Activated effector memory CD4-positive, alpha-beta T cell treated with anti-CD3 and anti-CD28 coated beads, Interleukin-2, amount 50 U/mL, for 16 hours (primary cell): ENCODE results near the gene RIPOR3.
"Not testable (repeated sequence)": the region's sequence is repeated elsewhere in the genome, so short reads cannot be mapped to it uniquely, and the experiment has no call there.

Experiments used
- DNase-seq: peaks from one replicate; pipeline ENCODE4 v3.0.0-alpha.2; 2020

The RIPOR3 gene

GRCh38 chr20:50628853-50629669, 62.3 kb downstream of the RIPOR3 start:
- no peak for DNase-seq

DNA sequence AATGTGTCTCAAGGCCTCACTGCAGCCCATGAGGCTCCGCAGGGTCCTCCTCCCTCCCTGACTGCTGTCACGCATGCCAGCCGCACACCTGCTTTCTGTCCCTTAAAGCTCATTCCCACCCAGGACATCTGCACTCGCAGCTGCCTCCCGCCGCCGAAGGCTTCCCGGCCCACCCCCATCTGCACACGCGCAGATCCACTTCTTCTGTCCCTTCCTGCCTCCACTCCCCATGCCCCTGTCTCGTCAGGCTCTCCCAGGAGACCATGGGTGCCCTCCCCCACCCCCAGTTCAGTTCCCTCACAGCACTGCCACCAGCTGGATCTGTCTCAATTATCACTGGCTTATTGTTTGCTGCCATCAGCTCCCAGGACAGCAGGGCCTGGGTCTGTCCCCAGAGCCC, 63.0 kb downstream of the RIPOR3 start:
- DNase-seq, result no peak

DNA sequence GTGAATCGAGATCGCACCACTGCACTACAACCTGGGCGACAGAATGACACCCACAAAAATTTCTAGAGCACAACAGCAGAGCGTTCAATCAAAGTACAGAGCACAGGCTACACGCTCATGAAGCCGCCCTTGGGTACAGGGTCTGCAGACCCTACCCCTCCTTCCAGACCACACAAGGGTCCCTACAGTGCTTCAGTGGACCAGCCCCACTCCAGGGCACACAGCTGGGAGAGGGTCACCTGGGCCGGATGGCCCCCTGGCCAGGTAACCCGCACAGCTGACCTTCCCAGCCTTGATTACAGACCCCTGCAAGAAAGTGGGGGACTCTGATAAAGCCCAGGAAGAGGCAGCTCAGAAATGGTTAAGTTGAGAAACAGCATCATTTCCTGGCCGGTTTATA, 63.6 kb downstream of the RIPOR3 start:
- DNase-seq, result no peak

DNA sequence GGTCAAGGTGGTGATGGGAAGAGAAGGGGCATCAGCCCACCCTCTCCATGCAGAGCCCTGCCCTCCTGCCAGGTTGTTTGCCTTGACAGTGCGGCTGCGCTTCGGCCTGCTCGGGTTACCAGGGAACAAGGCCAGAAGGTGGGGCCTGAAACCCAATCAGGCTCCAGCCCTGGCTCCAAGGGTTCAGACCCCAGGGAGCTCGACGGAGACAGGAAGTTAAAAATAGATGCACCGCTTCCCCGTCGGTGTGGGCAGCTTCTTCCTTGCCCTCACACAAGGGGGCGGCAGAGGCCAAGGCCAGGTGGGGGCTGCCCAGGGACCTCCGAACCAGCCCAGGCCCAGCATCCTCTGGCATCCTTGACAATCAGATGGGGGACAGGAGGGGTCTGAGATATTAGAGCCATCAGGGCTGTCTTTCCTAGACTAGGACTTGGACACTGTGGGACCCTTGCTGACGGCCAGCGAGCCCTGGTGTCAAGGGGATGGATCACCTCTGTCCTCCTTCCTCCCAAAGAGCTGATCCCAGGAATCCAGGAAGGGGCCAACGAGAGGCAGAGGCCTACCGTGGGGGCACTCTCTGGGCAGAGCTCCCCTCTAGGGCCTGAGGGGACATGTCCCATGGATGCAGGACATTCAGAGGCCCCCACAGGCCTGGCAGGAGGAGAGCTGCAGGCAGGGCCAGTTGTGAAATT, 65.2 kb downstream of the RIPOR3 start:
- DNase-seq, result no peak

DNA sequence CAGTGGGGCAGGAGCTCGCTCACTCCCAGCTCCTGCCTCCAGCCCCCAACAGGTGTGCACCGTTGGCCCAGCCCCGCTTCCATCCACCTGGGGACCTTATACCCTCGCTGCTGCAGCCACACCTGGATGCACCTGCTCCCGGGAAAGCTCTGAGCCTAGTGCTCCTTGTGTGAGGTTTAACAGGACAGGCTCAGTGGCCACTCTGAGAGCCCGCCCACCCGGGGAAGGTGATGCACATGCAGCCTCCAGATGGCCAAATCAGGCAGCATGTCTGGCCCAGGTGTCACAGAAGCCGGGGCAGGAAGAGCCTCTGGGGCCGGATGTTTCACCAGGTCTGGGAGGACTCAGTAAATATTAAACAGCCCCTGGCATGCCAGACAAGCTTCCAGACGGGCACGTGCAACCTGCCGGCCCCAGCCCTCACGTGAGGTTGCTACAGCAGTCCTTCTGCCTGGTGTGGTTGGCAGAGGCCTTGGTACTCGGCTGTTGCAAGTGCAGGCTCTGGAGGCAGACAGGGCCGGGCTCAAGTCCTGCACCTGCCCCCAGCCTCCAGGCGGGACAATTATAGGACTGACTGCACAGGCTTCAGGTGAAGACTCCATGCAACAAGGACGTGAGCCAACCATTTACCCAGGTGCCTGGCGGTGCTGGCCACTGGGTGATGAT, 66.9 kb downstream of the RIPOR3 start:
- no peak for DNase-seq

DNA sequence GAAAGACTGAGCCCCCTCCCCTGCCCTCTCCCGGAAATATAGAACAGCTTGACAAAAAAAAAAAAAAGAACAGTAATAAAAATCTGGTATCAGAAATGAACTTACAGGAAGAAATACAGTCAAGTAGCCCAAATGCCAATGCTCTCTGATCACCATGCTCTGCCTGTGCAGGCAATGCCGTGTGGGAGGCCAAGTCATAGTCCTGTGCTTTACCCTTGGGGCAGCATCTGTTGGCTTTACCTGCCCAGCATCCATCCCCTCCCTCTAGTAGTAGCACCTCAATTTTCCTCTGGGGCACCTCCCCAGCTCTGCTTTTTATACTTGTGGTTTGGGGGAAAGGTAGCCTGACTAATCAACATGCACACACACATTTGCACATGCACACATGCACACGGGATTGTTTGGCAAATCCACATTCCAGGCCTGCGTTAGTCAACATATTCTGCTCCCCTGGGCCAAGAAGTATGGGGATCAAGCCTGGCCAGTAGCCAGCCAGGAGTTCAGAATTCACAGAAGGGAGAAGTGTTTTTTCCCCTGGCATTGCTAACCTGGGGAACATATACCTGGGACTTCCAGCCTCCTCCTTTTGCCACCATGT, 70.2 kb downstream of the RIPOR3 start:
- DNase-seq, result no peak

- DNase-seq, result not testable (repeated sequence)
Observed at GRCh38 chr20:50620459-50620858, 70.9 kb downstream of the RIPOR3 start.

DNA sequence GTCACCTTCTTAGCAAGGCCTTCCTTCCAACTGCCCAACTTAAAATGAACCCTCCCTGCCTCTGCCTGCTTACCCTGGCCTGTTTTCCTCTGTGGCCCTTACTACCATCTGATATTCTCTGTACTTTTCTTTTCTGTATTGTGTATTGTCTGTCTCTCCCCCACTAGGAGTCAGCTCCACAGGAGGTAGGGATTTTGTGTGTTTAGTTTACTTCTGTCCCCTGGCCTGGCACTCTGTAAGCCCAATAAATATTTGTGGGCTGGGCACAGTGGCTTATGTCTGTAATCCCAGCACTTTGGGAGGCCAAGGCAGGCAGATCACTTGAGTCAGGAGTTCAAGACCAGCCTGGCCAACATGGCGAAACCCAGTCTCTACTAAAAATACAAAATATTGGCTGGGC, 72.8 kb downstream of the RIPOR3 start:
- no peak for DNase-seq

DNA sequence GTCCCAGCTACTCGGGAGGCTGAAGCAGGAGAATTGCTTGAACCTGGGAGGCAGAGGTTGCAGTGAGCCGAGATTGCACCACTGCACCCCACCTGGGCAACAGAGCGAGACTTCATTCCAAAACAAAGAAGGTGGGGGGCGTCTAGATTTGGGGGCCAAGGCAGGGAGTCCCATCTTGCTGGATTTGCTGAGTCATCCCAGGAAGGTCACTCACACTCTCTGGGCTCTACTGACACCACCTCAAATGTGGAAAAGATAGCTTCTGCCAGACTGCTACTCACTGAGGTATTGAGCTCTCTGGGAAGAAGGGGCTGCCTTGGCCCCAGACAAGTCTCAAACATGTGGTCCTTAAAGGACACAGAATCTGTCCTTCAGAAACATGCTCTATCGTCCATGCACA, 74.3 kb downstream of the RIPOR3 start:
- DNase-seq, result no peak

GRCh38 chr20:50615407-50615806, 75.9 kb downstream of the RIPOR3 start:
- no peak for DNase-seq

DNA sequence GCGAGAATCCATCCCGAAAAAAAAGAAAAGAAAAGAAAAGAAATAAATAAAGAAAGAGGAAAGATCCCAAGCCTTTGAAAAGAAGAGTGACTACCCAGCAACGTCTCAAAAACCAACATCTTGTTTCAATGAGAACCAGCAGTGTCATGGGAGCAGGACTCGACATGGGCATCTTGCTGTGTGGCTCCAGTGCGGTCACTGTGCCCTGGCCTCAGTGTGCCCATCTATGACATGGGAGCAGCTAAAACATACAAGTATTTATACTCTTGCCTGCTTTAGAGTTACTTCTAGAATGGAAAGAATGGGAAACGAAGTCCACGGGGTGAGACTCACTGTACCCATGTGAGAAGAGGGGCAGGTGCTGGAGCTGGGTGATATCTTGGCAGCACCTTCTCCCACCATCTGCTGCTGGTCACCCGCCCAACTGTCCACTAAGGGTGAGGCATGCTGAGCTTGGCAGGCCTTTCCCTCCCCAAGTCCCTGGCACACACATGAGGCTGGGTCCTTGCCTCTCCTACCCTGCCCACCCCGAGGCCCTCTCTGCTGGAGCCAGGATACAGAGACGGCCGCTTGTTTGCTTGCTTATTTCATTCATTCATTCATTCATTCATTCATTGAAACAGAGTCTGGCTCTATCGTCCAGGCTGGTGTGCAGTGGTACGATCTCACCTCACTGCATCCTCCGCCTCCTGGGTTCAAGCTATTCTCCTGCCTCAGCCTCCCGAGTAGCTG, 77.7 kb downstream of the RIPOR3 start:
- no peak for DNase-seq

DNA sequence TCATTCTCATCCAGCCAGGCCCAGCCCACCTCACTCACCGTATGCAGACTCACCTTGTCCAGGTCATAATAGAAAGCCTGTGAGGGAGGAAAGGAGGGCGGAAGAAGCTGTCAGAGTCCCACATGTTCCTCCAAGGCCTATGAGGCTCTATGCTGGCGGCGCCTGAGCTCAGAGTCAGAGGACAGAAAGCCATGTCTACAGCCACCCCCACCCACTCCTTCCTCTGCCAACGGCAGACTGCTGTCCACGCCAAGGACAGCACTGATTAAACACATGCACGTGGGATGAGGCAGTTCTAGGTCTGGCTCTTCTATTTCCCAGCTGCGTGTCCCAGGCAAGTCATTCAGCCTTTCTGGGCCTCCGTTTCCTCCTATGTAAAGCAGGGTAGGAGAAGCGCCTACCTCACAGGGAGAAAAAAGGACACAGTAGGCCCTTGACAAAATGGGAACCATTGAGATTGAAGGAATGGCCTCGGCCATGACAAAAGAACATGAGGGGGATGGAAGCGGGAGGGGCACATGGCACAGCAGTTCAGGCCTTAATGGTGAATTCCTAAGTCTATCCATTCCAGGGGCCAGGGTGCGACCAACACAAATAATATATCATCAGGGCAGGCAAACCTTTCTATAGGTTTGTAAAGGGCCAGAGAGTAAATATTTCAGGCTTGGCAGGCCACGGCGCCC, 80.1 kb downstream of the RIPOR3 start:
- no peak for DNase-seq

DNA sequence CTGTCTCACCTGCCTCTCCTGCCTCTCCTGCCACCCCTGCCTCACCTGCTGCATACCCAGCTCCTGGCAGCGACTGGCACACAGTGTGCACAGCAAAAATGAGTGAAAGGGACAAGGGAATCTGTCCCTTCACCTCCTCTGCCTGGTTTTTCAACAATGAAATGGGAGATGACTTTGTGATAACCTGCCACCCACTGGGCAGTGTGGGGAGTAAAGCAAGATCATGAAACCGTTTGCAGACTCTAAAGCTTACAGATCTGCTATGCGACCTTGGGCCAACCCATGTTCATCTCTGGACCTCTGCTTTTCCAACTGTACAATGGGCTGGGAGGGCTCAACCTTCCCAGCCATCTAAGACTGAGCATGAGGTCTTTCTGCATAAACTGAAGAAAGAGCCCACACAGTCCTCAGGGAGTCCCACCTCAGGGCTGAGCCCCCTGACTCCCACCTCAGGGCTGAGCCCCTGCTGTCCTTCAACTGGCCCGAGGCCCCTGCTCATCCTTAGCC, 81.1 kb downstream of the RIPOR3 start:
- no peak for DNase-seq

DNA sequence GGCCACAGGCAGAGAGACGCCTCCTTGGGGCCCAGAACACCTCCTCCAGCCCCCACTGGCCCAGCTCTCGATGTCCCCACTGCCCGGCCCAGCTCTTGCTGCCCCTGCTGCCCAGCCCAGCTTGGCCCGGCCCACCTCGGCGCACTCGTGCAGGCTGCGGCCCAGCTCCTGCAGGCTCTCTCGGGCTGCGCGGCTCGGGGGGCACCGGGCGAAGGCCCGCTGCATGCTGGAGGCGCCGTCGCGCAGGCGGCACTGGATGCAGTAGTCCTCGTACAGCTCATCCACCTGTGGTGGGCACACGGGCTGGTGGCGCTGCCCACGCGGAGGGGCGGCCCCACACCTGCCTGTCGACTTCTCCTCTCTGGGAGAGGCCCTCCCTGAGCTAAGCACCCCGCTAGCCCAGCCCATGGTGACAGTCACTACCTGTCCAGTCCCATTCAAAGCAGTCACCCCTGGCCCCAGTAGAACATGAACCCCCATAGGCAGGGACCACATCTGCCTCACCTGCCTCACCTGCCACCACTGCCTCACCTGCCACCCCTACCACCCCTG, 81.8 kb downstream of the RIPOR3 start:
- DNase-seq, result no peak

DNA sequence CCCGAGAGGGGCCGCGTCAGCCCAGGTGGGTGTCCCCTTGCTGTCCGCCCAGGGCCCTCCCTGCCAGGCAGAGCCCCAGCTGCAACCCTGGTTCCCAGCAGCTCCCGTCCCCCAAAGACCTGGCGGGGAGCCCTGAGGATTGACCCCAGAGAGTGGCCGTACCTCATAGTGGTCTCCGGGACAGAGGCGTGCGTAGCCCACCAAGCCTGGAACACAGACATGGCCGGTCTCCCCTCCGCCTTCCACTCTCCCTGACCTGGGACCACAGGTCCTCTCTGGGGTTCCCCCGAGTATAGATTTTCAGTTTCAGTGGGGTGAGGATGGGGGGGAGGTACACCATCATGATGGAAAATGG, 82.6 kb downstream of the RIPOR3 start:
- DNase-seq, result no peak

DNA sequence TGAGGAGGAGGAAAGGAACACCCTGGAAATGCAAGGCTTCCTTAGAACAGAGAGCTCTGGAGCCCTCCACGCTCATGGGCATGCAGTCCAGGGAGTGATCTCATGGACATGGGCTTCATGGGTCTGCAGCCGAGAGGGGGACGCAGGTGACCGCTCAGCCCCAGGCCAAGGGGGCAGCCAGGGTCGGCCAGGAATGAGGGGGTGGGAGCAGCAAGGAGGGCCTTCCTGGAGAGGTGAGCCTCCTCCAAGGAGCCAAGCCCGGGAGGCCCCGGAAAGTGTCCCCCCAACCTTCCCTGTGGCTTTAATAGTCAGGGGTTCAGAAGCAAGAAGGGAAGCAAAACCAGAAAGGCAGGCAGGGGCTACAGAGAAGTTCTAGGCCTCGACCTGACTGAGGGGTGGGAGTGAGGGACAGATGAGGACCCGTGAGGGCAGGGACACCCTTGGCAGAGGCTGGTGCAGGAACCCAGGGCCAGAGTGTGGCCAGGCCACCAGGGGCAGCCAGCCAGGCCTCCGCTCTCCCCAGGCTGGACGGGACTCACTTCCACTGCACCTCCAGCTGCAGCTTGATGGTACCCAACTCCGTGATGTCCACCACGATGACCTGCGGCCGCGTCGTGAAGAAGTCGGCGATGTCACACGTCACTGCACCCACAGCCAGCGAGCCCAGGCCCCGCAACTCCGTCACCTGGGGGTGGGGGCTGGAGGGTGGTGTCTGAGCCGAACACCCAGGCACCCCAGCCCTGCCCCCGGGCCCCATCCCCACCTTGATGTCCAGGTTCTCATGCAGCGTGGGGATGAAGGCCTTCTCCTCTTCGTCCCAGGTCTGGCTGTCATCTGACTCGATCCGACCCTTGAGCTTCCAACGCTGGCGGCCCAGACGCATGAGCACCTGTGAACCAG, 83.2 kb downstream of the RIPOR3 start:
- no peak for DNase-seq

DNA sequence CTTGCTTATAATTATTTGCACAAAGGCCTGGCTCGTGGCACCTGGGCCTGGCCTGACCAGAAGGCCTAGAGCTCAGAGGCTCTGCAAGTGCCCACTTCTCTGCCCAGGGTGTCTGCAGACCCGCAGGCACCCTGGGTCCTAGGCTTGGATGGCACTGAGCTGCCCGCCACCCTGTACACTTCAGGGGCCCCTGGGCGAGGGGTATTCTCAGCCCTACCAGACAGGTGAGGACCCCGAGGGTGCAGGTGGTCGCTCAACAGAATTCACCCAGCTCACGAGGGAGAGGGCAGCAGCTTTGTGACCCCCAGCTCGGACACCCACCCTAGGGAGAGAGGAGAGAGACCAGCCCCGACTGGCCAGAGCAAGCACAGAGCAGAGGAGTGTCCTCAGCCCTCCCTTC, 83.9 kb downstream of the RIPOR3 start:
- DNase-seq, result no peak

GRCh38 chr20:50605136-50605535, 86.2 kb downstream of the RIPOR3 start:
- DNase-seq, result no peak

GRCh38 chr20:50604451-50604850, 86.9 kb downstream of the RIPOR3 start:
- DNase-seq, result no peak

DNA sequence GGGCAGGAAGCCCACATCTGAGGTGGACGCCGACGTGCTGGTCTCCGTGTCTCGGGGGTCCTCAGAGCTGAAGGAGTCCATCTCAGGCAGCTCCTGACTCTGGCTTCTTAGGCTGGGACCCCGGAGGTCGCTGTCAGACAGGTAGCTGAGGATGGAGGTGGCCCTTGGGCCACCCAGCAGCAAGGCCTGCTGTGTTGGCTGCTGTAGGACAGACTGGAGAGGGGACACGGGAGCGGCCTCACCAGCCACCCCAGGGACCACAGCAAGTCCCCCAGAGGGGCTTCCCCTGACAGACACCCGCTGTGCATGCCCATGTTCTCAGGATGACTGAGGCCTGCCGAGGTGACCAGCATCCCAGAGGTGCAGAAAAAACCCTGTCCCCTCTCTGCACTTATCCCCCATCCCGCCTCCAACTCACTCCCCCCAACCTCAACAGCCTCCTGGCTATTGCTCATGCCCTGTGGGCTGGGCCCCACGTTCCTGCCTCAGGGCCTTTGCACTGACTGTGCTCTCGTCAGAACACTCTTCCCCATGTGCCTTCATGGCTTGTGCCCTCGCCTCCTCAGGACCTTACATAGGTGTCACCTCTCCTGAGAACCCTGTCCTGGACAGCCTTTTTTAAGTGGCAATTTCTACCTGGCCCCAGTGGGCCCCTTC, 88.8 kb downstream of the RIPOR3 start:
- no peak for DNase-seq
